ENCODE data around the gene FPR1.

DNA sequence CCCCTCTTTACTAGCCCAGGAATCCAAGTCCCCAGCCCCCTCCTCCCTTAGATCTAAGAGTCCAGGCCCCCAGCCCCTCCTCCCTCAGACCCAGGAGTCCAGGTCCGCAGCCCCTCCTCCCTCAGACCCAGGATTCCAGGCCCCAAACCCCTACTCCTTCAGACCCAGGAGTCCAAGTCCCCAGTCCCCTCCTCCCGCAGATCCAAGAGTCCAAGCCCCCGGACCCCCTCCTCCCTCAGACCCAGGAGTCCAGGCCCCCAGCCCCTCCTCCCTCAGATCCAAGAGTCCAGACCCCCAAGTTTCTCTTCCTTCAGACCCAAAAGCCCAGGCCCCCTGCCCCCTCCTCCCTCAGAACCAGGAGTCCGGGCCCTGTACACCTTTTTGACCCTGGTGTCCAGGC, 47.1 kb downstream of the FPR1 start:
- no peak for TF ChIP-seq CTCF (IDR thresholded peaks at IDR 0.05)
- no peak for TF ChIP-seq POLR2AphosphoS5 (IDR thresholded peaks at IDR 0.05; ENCODE audit: insufficient read depth in 1 of 2, low read depth in 1 of 2)

All from vagina (tissue), 2 donors.